Measurements from ENCODE around the gene NOL6. TPM values are rescaled to one million over a fixed set of nuclear protein-coding genes. Genes with fewer than 3 reads are reported as not detected.

The NOL6 gene
- total RNA-seq, 1 experiment from 2014 or later: 48.5 TPM

DNA sequence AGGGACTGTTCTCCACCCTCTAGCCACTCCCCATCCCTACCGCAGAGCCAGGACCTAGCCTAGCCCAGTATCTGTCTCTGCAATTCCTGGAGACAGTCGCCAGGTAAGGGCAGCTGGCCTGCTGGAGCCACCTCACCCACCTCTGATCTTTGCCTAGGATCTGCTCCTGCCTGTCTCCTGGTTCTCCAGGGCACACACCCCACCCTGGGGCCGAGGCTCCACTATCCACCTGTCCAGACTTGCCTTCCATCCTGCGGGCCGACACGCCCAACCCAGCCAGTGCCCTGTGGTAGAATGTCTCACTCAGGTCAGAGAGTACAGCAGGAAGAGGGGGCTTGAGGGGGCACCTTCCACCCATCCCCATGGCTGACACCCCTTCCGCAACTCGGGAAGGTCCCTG, 55.6 kb downstream of the NOL6 start:
- TF ChIP-seq IRF1 (CRISPR knock-in tag; IDR thresholded peaks at IDR 0.05): no peak
- no peak for TF ChIP-seq KAT7 (CRISPR knock-in tag; IDR thresholded peaks at IDR 0.05; ENCODE audit: borderline replicate concordance)
- TF ChIP-seq FOXJ3 (CRISPR knock-in tag; IDR thresholded peaks at IDR 0.05; ENCODE audit: borderline replicate concordance): no peak
- no peak for TF ChIP-seq ZNF219 (CRISPR knock-in tag; IDR thresholded peaks at IDR 0.05; ENCODE audit: borderline replicate concordance)
- TF ChIP-seq CTCF (IDR thresholded peaks at IDR 0.05): no peak
- TF ChIP-seq NFATC4 (CRISPR knock-in tag; IDR thresholded peaks at IDR 0.05): no peak
- no peak for TF ChIP-seq TEAD1 (CRISPR knock-in tag; IDR thresholded peaks at IDR 0.05)
- TF ChIP-seq ZNF425 (CRISPR knock-in tag; conservative IDR thresholded peaks at IDR 0.05): no peak
- no peak for TF ChIP-seq ZNF317 (CRISPR knock-in tag; IDR thresholded peaks at IDR 0.05; ENCODE audit: borderline replicate concordance, low read depth)
- TF ChIP-seq, protein P1, sequence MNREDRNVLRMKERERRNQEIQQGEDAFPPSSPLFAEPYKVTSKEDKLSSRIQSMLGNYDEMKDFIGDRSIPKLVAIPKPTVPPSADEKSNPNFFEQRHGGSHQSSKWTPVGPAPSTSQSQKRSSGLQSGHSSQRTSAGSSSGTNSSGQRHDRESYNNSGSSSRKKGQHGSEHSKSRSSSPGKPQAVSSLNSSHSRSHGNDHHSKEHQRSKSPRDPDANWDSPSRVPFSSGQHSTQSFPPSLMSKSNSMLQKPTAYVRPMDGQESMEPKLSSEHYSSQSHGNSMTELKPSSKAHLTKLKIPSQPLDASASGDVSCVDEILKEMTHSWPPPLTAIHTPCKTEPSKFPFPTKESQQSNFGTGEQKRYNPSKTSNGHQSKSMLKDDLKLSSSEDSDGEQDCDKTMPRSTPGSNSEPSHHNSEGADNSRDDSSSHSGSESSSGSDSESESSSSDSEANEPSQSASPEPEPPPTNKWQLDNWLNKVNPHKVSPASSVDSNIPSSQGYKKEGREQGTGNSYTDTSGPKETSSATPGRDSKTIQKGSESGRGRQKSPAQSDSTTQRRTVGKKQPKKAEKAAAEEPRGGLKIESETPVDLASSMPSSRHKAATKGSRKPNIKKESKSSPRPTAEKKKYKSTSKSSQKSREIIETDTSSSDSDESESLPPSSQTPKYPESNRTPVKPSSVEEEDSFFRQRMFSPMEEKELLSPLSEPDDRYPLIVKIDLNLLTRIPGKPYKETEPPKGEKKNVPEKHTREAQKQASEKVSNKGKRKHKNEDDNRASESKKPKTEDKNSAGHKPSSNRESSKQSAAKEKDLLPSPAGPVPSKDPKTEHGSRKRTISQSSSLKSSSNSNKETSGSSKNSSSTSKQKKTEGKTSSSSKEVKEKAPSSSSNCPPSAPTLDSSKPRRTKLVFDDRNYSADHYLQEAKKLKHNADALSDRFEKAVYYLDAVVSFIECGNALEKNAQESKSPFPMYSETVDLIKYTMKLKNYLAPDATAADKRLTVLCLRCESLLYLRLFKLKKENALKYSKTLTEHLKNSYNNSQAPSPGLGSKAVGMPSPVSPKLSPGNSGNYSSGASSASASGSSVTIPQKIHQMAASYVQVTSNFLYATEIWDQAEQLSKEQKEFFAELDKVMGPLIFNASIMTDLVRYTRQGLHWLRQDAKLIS (CRISPR knock-in tag; IDR thresholded peaks at IDR 0.05; ENCODE audit: borderline replicate concordance): no peak
- no peak for TF ChIP-seq FOXP1 (CRISPR knock-in tag; IDR thresholded peaks at IDR 0.05; ENCODE audit: borderline replicate concordance)
- TF ChIP-seq JUN (CRISPR knock-in tag; IDR thresholded peaks at IDR 0.05): no peak
- TF ChIP-seq EMX1 (CRISPR knock-in tag; IDR thresholded peaks at IDR 0.05): no peak
- no peak for TF ChIP-seq ESRRA (CRISPR knock-in tag; IDR thresholded peaks at IDR 0.05; ENCODE audit: borderline replicate concordance)
- no peak for TF ChIP-seq SMAD3 (CRISPR knock-in tag; IDR thresholded peaks at IDR 0.05; ENCODE audit: borderline replicate concordance)
- TF ChIP-seq, protein P2, sequence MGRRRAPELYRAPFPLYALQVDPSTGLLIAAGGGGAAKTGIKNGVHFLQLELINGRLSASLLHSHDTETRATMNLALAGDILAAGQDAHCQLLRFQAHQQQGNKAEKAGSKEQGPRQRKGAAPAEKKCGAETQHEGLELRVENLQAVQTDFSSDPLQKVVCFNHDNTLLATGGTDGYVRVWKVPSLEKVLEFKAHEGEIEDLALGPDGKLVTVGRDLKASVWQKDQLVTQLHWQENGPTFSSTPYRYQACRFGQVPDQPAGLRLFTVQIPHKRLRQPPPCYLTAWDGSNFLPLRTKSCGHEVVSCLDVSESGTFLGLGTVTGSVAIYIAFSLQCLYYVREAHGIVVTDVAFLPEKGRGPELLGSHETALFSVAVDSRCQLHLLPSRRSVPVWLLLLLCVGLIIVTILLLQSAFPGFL (CRISPR knock-in tag; IDR thresholded peaks at IDR 0.05; ENCODE audit: borderline replicate concordance): no peak
- Mint-ChIP-seq H3K27me3 (ENCODE audit: low read depth) (no peaks in the 10 kb centered on the region), H3K9me3 (no peaks in the 10 kb centered on the region), H3K27ac (no peak overlapping the region), H3K4me3 (no peak overlapping the region), H3K36me3 (no peaks in the 10 kb centered on the region), H3K4me1 (peaks cover 7% of the 10 kb centered on the region)
- ChIA-PET POLR2A (no interaction called here), CTCF (interaction anchor here (2.9 kb wide), 1 partner anchor 35 kb away, joined by 27 read pairs; no protein-coding TSS in a partner anchor)
- ATAC-seq (no peak), DNase-seq (ENCODE audit: low spot score) (no peak)

DNA sequence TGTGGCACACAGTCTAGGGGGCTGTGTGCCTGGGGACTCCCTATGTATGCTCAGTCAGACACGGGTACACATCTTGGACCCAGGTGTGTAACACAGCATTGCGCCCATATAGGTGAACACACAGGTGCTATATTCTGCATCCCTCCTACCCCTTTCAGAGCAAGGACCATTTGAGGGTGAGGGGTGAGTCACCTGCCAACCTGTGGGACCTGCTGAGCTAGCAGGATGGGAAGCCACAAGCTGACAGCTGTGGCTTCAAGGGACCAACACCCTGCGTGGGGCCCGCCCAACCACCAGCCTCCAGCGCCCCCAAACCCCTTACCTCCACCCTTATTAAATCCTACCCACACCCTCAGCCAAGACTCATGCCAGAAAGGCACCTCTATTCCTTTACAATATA, 56.7 kb downstream of the NOL6 start:
- no peak for DNase-seq (ENCODE audit: low spot score)
- Mint-ChIP-seq H3K4me1 (peaks cover 7% of the 10 kb centered on the region), H3K4me3 (no peak overlapping the region), H3K27ac (no peak overlapping the region), H3K27me3 (ENCODE audit: low read depth) (no peaks in the 10 kb centered on the region), H3K36me3 (no peaks in the 10 kb centered on the region), H3K9me3 (peaks cover under 1% of the 10 kb centered on the region; the same call in 1 of the 2 replicates)
- POLR2A ChIA-PET: no interaction called here
- CTCF ChIA-PET: interaction anchor here (3.1 to 5.7 kb wide), 4 partner anchors 12 to 43 kb away, joined by 29 to 84 read pairs (median 46); partner anchors contain the start of gene AQP3
- ATAC-seq: no peak
- TF ChIP-seq SMAD4 (CRISPR knock-in tag; IDR thresholded peaks at IDR 0.05) (no peak), SOX15 (CRISPR knock-in tag; IDR thresholded peaks at IDR 0.05) (no peak), ZNF219 (CRISPR knock-in tag; IDR thresholded peaks at IDR 0.05; ENCODE audit: borderline replicate concordance) (no peak), ATF3 (CRISPR knock-in tag; conservative IDR thresholded peaks at IDR 0.05) (no peak), ZBTB21 (CRISPR knock-in tag; IDR thresholded peaks at IDR 0.05; ENCODE audit: borderline replicate concordance) (no peak), NR1H2 (CRISPR knock-in tag; IDR thresholded peaks at IDR 0.05) (no peak), ZNF317 (CRISPR knock-in tag; IDR thresholded peaks at IDR 0.05; ENCODE audit: borderline replicate concordance, low read depth) (no peak), FOXP1 (CRISPR knock-in tag; IDR thresholded peaks at IDR 0.05; ENCODE audit: borderline replicate concordance) (no peak)

Data from WTC11 (cell line).